Measurements from ENCODE around the gene MKI67.

Gene MKI67

DNA sequence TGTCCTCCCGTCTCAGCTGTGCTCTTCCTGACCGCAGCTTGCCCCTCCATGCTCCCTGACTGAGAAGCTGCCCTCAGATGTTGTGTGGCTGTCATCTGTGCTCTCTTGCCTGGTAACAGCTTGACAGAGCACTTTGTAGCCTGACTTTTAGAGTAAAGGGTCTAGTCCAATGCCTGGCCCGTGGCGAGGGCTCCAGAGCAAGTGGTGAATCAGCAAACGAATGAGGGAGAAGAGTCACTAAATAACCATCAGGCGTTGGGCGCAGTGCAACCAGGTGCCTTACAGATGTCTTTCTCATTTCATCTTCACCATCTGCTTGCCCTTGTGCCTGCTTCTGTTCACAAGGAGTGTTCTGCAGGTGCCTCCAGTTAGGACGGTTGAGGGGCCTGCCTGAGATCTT, 45.6 kb downstream of the MKI67 start:
- no peak for DNase-seq

DNA sequence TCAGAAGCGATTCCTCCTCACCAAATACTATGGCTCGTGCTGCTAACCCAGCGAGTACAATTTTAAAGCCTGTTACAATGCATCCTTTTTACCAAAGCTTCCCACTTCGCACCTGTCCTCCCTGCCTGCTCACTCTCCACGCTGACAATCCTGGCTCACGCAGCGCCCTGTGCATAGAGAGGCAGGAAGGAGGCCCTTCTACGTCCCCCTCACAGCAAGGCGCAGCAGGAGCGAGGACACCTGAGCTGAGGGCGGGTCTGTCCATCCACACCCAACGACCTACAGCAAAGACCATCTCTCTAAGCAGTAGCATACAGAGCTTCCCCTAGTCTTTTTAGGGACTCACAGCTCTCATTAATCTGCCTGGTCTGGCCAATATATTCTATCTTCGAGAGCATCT, 46.0 kb downstream of the MKI67 start:
- no peak for DNase-seq

DNA sequence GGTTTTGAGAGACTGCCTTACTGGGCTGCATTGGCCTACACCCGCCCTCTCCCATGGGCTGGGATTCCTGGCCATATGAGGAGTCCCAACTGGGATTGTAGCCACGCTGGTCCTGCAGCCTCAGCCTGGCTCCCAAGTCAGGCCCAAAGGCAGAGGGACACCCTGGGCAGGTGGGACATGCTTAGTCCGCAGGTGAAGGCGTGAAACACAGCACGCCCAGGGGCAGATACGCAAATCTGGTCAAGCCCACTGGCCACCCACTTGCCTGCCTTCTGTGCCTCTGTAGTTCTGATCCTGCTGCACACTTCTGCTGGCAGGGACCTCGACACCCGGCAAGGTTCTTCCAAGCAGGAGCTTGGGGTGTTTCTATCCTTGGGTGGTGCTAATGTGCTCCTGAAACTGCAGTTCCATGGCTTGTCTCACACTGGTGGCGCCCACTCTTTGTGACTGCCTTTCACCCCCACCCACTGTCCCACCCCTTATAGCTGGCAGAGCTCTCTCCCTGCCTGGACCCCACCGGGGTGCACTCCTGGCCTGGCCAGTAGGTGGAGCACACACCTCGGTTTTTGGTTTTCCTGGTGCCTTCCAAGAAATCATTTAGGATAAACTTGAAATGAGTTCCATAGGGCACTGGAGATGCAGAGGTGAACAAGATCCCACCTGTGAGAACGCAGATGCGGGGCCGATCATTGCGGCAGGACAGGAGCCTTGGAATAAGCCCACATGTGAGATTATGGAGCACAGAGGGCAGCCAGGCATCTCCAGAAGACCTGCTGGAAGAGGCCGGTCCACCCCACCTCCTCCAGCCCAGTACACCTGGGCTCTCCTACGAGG, 47.9 kb downstream of the MKI67 start:
- DNase-seq, result peak; percentile 58

DNA sequence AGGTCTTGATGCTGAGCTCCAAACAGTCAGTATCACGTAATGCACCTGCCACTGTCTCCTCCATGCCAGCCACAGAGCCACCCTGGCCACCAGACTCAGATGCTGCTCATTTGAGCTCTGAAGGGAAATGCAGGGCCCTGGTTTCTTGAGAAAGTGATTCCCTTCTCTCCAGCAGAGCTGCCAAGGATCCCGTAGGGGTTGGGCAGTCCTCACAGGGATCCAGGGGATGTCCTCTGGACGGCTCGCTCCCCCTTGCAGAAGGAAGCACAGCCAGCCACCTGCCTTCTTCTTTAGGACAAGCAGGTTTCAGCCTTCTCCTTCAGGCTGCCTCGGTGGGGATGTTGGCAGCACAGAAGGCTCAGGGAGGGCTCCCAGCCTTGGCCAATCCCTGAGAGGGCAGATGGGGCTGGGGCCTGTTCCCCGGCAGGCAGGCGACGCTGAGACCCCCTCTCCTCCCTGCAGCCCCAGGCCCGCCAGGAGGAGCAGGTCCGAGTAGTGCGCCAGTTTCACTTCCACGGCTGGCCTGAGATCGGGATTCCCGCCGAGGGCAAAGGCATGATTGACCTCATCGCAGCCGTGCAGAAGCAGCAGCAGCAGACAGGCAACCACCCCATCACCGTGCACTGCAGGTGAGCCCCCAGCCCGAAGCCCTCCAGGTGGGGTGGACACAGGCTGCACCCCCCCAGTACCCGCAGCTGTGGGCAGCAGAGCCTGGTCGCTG, 48.9 kb downstream of the MKI67 start:
- no peak for DNase-seq

DNA sequence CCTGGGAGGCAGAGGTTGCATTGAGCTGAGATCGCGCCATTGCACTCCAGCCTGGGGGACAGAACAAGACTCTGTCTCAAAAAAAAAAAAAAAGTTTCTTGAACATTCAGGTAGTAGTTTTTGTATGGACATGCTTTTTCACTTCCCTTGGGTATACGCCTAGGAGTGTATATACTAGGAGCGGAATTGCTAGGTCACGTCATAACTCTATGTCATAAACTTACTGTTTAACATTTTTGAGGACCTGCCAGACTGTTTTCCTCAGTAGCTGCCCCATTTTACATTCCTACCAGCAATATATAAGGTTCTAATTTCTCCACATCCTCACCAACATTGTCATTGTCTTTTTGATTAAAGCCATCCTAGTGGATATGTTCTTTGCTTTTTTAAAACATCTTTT, 51.6 kb downstream of the MKI67 start:
- no peak for DNase-seq

DNA sequence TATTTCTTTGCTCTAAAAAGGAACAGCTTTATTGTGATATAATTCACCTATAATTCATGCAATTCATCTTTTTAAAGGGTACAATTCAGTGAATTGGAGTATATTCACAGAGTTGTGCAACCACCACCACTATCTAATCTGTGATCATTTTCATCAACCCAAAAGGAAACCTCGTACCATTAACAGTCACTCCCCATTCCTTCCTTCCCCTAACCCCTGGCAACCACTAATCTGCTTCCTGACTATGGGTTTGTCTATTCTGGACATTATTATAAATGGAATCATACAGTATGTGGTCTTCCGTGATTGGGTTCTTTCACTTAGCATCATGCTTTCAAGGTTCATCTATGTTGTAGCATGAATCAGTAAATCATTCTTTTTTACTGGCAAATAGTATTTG, 52.3 kb downstream of the MKI67 start:
- DNase-seq, result no peak

DNA sequence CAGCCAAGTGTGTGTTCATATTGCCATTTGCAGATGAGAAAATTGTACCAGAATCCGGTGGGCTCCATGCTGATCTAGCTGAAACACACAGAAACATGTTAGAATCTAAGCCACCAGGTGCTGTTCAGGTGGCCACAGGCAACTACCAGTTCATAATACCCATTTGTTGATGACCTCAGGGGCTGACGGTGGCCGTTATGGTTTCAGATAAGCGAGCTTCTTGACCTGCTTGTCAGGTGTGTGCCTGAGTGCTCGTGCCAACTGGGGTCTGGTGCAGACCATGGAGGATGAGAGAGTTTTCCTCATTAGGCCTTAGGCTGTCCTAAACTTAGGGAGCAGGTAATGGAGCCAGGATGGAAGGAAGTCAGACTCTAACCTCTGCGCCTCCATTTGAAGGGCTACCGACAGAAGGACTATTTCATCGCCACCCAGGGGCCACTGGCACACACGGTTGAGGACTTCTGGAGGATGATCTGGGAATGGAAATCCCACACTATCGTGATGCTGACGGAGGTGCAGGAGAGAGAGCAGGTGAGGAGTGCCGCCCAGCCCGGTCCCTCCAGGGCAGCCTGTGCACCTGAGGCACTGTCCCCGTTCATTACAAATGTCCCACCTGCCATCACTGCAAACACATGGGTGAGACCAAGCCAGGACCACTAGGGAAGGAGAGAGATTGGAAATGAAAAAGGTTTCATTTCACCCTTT, 53.1 kb downstream of the MKI67 start:
- no peak for DNase-seq

DNA sequence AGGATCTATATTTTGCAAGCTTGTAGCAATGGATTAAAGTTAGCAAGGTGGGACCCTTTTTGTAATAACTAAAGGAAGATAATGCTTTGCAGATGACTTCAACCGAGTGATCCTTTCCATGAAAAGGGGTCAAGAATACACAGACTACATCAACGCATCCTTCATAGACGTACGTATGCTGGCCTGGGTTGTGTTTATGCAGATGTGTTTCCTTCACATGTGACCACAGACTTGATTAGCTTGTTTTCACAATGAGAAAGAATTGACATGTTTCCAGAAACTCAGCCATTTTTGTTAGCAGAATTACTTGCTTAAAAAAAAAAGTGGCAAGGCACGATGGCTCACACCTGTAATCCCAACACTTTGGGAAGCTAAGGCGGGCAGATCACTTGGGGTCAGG, 54.2 kb downstream of the MKI67 start:
- no peak for DNase-seq

DNA sequence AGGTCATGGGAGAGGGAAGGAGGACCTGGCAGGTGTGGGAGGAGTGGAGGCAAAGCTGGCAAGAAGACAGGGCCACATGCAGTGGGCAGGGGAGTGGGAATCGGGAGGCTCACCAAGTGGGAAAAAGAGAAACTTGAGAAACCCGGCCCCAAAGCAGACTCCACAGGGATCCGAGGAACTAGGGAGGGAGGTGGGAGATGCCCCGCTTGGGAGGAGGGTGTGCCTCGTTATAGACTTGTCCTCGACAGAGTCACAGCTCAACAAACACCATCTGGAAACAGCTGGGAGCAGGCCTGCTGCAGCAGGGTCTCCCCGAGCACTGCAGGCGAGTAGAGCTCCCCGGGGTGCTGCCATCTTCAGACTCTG, 54.8 kb downstream of the MKI67 start:
- no peak for DNase-seq

DNA sequence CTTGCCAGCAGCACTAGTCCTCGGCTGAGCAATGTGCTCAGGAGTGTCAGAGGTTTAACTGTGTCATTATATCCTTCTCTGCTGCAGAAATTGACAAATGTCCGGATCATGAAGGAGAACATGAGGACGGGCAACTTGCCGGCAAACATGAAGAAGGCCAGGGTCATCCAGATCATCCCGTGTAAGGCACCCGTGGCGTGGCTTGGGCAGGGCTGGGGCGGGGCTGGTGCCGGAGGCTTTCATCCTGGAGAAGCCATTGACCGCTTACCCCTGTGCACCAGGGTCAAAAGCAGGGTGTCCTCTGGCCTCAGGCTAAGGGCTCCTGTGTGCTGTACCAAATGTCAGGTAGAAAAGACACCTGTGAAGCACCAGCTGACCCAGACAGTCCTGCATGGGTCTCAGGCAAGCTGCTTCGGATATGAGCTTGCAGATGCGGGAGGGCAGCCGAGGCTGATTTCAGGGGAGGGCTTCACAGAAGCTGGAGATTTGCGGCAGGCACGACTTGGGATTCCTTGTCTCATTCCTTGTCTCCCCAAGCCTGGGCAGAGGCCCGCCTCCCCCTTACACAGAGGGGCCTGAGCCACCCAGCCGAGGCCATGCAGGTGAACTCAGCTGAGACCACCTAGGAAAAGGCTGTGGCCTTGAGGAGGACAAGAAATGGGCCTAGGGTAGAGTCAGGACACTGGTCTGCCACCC, 55.4 kb downstream of the MKI67 start:
- no peak for DNase-seq

DNA sequence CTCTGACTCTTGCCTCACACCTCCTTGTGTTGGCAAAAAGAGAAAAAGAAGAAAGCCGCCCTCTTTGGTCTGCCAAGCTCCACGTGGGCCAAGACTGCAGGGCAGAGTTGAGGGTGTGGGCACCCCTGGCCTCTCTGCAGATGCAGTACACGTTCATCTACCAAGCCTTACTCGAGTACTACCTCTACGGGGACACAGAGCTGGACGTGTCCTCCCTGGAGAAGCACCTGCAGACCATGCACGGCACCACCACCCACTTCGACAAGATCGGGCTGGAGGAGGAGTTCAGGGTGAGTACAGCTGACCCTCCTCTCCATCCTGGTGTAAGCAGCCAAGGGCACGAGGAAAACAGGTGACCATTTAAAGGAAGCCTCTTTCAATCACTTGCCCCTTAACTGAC, 56.1 kb downstream of the MKI67 start:
- no peak for DNase-seq

DNA sequence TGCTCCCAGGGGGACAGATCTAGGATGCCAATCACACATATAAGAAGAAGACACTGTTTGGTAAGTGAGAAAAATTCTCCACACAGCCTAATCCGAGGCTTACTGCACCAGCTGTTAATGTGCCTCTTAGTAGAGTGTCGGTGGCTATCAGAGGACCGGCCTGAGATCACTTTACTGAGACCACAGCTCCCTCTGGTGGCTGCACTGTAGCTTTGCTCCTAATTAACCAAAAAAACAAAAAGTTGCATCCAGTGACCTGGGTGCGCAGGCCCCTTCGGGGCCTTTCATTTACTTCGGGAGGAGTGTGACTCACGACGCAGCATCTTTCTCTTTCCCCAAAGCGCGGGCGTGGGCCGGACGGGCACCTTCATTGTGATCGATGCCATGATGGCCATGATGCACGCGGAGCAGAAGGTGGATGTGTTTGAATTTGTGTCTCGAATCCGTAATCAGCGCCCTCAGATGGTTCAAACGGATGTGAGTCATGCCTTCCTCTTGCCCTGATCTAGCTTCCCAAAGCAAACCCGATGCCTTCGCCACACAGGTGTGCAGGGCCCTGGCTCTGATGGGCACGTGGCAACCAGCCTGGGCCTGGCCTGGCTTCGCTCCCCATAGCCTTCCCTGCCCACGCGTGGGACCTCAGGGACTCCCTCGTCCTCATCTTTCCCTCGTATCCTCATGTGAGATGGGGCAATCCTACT, 56.7 kb downstream of the MKI67 start:
- peak; percentile 61 for DNase-seq

DNA sequence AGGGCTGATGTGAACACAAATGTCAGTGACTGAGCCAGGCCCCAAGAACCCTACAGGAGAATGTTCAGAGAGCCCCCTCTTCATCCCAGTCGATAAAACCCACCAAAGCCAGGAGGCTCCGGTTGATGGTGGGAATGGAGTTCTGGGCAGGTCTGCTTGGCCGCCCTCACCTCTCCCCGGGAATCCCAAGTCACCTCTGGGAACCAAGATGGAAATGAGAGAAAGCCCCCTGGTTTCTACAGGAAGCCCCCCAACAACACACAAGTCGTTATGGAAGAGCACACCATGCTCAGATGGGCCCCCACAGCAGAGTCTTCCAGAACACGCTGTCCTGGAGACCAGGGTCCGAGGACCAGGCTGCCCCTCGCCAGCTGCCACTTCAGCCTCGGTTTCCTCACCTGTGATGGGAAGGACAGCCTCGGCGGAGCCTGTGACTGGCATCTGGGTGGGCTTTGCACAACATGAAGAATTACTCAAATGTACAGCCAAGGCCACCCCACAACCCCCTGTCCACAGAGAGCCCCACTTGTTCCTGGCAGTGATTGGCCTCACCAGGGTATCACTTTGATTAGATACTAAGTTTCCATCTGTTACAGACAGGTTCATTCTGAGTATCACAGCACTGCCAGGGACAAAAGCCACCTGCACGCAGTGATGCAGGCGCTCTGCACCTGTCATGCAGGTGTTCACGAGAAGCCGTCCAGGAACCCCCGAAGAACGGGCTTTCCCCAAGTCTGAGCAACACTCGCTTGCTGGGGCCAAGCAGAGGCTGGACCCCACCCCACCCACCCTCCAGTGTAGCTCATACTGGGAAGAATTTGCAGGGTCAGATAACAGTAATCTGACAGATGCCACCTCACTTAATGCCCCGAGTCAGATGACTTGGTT, 57.6 kb downstream of the MKI67 start:
- no peak for DNase-seq

DNA sequence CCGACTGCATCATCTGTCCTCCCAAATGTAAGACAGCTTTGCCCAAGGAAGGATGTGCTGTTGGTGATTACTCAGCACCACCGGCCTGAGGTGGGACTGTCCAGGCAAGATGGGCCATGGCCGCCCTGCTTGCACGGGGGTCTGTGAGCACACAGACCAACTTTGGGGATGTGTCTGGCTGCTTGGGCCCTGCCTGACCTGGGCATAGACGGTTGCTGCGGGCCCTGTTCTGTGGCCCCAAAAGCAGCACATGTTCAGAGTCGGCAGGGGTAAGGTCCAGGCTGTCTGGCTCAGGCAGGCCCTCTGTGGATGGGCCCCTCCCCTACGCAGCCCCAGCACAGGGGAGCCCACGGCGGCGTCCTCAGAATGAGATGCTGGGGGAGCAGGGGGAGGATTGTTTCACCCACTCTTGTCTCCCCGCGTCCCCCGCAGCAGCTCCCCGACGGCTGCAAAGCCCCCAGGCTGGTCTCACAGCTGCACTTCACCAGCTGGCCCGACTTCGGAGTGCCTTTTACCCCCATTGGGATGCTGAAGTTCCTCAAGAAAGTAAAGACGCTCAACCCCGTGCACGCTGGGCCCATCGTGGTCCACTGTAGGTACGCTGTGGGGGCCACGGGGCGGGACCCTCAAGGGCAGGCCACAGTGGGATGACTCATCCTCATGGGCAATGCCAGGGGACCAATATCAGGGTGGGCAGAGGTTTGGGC, 58.4 kb downstream of the MKI67 start:
- no peak for DNase-seq

DNA sequence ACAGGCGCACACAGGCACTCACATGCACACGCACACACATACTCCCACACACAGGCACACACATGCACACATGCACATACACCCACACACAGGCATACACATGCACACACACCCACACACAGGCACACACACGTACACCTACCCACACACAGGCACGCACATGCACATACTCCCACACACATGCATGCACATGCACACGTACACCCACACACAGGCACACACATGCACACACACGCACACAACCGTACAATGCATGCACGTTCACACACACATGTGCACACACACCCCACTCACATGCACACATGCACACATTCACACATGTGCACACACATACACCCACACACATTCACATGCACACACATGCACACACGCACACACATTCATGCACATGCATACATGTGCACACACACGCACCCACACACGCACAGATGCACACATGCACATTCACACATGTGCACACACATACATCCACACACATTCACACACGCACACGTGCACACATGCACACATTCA, 59.3 kb downstream of the MKI67 start:
- DNase-seq, result no peak

DNA sequence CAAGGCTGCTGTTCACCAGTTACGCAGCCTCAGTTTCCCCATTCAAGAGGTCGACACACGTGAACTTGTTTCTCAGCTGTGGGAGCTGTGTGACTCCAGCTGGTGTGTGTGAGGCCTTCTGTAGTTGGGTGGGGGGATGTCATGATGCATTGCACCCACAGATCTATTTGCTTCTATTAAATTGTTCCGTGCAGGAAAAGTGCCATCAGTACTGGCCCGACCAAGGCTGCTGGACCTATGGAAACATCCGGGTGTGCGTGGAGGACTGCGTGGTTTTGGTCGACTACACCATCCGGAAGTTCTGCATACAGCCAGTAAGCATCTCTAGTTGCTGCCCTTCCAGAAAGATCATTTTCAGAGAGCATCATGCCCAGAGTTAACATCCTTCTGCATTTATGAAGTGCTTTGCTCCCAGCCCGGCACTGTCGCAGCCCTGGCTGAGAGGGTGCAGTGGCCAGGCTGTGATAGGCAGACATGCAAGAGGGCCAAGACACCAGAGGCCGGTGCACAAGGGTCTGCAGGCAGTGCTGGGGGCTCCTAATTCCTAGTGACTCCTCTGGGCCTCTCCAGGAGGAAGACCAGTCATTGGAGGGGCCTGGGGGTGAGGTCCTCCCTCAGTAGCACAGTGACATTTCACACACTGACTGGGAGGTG, 60.2 kb downstream of the MKI67 start:
- no peak for DNase-seq

DNA sequence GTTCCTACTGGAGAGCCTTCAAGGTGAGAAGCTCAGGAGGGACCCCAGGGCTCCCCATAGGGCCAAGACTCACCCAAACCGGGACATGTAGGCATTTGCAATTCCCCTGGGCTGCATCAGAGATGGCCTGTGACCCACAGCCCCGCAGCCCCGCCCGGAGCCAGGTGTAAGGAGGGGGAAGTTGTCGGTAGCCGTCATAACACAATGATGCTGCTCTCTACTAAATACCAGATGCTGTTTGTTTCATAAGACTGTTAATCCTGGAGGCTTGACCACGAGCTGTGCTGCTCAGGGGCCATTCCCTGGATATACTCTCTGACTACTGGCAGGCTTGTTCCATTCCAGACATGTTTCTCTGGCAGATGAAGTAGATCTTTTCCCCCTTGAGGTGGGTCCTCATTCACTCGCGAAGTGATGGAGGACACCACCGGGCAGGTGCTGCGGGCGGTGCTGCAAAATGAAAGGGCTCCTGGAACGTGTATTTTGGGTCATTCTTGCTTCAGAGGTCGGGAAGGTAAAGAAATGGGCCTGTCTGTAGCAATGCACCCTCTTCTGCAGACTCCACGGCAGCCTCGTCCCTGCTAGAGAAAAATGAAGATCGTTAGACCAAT, 61.1 kb downstream of the MKI67 start:
- DNase-seq, result no peak

DNA sequence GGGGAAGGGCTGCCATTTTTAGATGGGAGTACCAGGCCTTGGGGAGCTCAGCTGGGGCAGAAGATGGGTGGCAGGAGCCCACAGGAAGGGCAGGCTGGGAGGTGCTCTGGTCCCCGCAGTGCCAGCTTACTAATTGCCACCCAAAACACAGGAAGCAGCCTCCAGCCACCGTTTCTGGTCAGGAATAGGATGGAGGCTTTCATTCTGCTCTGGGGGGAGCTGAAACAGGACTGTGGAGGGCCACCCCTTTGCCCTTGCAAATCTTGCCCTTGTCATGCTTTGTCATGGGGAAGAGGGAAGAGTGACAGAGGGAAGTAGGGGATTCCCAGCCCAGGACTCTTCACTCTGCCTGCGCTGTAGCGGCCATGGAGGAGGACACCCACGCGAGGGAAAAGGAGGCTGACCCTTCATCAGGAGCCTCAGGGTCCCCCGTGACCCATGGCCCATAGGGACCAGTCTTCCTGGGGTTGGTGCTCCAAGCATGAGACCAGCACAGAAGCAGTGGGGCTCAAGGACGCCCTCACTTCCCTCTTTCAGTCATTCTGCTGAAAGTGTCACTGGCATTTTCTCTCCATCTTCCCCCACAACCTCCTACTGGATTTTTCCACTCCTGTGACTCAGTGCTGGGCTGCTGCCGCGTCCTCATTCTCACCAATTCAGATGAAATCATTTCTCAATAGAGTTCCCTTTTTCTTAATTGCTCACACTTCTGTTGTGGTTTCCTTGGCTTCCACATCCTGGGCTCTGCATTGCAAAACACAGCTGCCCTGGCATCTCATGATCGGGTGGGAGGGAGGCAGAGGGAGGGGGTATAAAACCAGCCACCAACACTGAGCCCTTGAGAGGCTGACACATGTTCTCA, 61.9 kb downstream of the MKI67 start:
- DNase-seq, result no peak

DNA sequence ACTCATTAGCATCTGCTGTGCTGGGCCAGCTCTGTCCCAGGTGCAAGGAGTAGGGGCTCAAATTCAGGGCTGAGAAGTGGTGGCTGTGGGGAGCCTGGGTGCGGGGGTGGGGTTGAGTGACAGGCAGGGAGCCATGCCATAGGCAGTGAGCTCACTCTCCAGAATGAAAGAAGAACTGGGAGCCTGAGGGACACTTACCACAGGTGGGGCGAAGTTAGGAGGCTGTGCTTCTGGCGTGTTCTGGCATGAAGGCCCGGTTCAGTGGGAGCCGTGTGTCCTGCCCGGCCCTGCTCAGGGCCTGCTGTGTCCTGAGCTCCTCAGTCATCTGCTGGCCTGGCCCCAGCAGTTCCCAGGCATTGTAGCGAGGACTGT, 62.5 kb downstream of the MKI67 start:
- DNase-seq, result no peak
